ENCODE results near the gene PCBD1.

The PCBD1 gene

GRCh38 chr10:70901276-70901878 lies 13.0 kb upstream of the PCBD1 start:
- no peak for DNase-seq

- DNase-seq = no peak
These were observed 10.7 kb upstream of the PCBD1 start for GRCh38 chr10:70899096-70899495.

GRCh38 chr10:70898687-70899086 lies 10.3 kb upstream of the PCBD1 start:
- no peak for DNase-seq

GRCh38 chr10:70896551-70896950 lies 8.2 kb upstream of the PCBD1 start:
- no peak for DNase-seq

- no peak for DNase-seq
These were observed 6.1 kb upstream of the PCBD1 start for GRCh38 chr10:70894416-70894815.

GRCh38 chr10:70893227-70894006 lies 5.1 kb upstream of the PCBD1 start:
- no peak for DNase-seq

GRCh38 chr10:70892631-70893030 lies 4.3 kb upstream of the PCBD1 start:
- no peak for DNase-seq

GRCh38 chr10:70891627-70892026 lies 3.3 kb upstream of the PCBD1 start:
- peak; percentile 48 for DNase-seq

GRCh38 chr10:70890917-70891431 lies 2.6 kb upstream of the PCBD1 start:
- DNase-seq = no peak

- DNase-seq = no peak
These were observed 926 bp upstream of the PCBD1 start for GRCh38 chr10:70889291-70889690.

GRCh38 chr10:70886921-70887665 lies 1.3 kb downstream of the PCBD1 start:
- DNase-seq = no peak

GRCh38 chr10:70885931-70886903 lies 2.1 kb downstream of the PCBD1 start:
- DNase-seq = no peak

- peak; percentile 57 for DNase-seq
These were observed 2.9 kb downstream of the PCBD1 start for GRCh38 chr10:70885481-70885880.

- peak; percentile 61 for DNase-seq
These were observed 3.6 kb downstream of the PCBD1 start for GRCh38 chr10:70884741-70885140.

GRCh38 chr10:70880077-70880534 lies 8.3 kb downstream of the PCBD1 start:
- peak; percentile 77 for DNase-seq

- no peak for DNase-seq
These were observed 9.2 kb downstream of the PCBD1 start for GRCh38 chr10:70879207-70879606.

- DNase-seq = no peak
These were observed 14.3 kb downstream of the PCBD1 start for GRCh38 chr10:70874061-70874460.

GRCh38 chr10:70872291-70872690 lies 16.1 kb downstream of the PCBD1 start:
- DNase-seq = no peak

- DNase-seq = no peak
These were observed 21.9 kb downstream of the PCBD1 start for GRCh38 chr10:70866424-70866823.

- DNase-seq = no peak
These were observed 23.4 kb downstream of the PCBD1 start for GRCh38 chr10:70864935-70865334.

- DNase-seq = no peak
These were observed 24.8 kb downstream of the PCBD1 start for GRCh38 chr10:70863470-70864160.

Measured in fibroblast of skin of right biceps (primary cell).